H1 (cell line): ENCODE results near the gene RTN4RL2. TPM values are rescaled to one million over a fixed set of nuclear protein-coding genes. Genes with fewer than 3 reads are reported as not detected.

Experiments
- CTCF ChIA-PET: fragments of 300-600 bp; sonication (Branson Sonifier 250); formaldehyde crosslinking; loops from one replicate; lab custom pipeline; 2021; ENCODE audit not compliant: partially characterized antibody; lab: Charles Lee
- POLR2A ChIA-PET: fragments of 300-600 bp; sonication (Branson Sonifier 250); formaldehyde crosslinking; loops from one replicate; lab custom pipeline; 2021; ENCODE audit warnings: inconsistent platforms; ENCODE audit not compliant: partially characterized antibody; lab: Charles Lee
- DNase-seq, 2 experiments: peaks; one replicate each; pipeline versions ENCODE4 v3.0.0 to v3.0.0-alpha.2; 2010 to 2022; ENCODE audit warnings: low spot score in 2 of 2, low read depth in 1 of 2, mixed read lengths in 1 of 2
- FAIRE-seq: peaks from 2 replicates; lab custom pipeline; 2011; peaks lifted over from hg19 to GRCh38; lab: Jason Lieb, UNC
- H2AFZ ChIP-seq: 2 replicates; pipeline ENCODE4 v1.8.1; 2012; ENCODE audit warnings: low read length, inconsistent platforms
- H2AK5ac ChIP-seq: 2 replicates; pipeline ENCODE4 v1.6.1; 2013; ENCODE audit warnings: low read depth, low read length
- H2BK120ac ChIP-seq: replicated peaks from 2 replicates; pipeline ENCODE3; 2013; ENCODE audit warnings: low read depth, low read length, inconsistent platforms
- H2BK12ac ChIP-seq: 2 replicates; pipeline ENCODE4 v1.6.1; 2013; ENCODE audit warnings: low read depth, low read length
- H2BK15ac ChIP-seq: 2 replicates; pipeline ENCODE4 v1.6.1; 2013; ENCODE audit warnings: low read length
- H2BK20ac ChIP-seq: 2 replicates; pipeline ENCODE4 v1.6.1; 2013; ENCODE audit warnings: low read length
- H2BK5ac ChIP-seq: 2 replicates; pipeline ENCODE4 v1.6.1; 2013; ENCODE audit warnings: low read depth, low read length
- H3K14ac ChIP-seq: 2 replicates; pipeline ENCODE4 v1.6.1; 2013; ENCODE audit warnings: inconsistent platforms; ENCODE audit not compliant: insufficient read length
- H3K18ac ChIP-seq: 2 replicates; pipeline ENCODE4 v1.6.1; 2013; ENCODE audit warnings: low read length; ENCODE audit errors: extremely low read depth
- H3K23ac ChIP-seq: 2 replicates; pipeline ENCODE4 v1.6.1; 2013; ENCODE audit warnings: inconsistent platforms; ENCODE audit not compliant: insufficient read length
- H3K23me2 ChIP-seq: 2 replicates; pipeline ENCODE4 v1.6.1; 2013; ENCODE audit warnings: low read depth, low read length
- H3K27ac ChIP-seq: 2 replicates; pipeline ENCODE4 v1.6.1; 2011; ENCODE audit warnings: low read depth, low read length, inconsistent platforms
- H3K27me3 ChIP-seq, 4 experiments: replicated peaks in 1 of 4; 1 replicate in 1 of 4; 2 replicates in 3 of 4; pipeline versions ENCODE4 v1.6.1 to v1.8.1; 2011 to 2013; ENCODE audit warnings: low read length in 3 of 4, mild to moderate bottlenecking in 3 of 4, inconsistent platforms in 2 of 4, mixed read lengths in 2 of 4, moderate library complexity in 1 of 4; ENCODE audit not compliant: control insufficient read depth in 3 of 4, insufficient read depth in 3 of 4; ENCODE audit errors: extremely low read depth in 1 of 4
- H3K36me3 ChIP-seq, 4 experiments: 2 replicates each; pipeline versions ENCODE4 v1.6.1 to v1.8.1; 2011 to 2013; ENCODE audit warnings: mild to moderate bottlenecking in 4 of 4, low read length in 3 of 4, moderate library complexity in 2 of 4, control low read depth in 1 of 4, inconsistent platforms in 1 of 4; ENCODE audit not compliant: insufficient read depth in 4 of 4, control insufficient read depth in 2 of 4
- H3K4ac ChIP-seq: replicated peaks from 2 replicates; pipeline ENCODE3; 2013; ENCODE audit warnings: low read length, low read depth, mixed read lengths, inconsistent platforms; ENCODE audit not compliant: insufficient read length
- H3K4me1 ChIP-seq, 4 experiments: replicated peaks in 1 of 4; 1 replicate in 1 of 4; 2 replicates in 3 of 4; pipeline versions ENCODE4 v1.6.1 to v1.8.1; 2011 to 2013; ENCODE audit warnings: low read length in 3 of 4, inconsistent platforms in 2 of 4, mixed read lengths in 1 of 4; ENCODE audit not compliant: insufficient read depth in 4 of 4, control insufficient read depth in 3 of 4
- H3K4me2 ChIP-seq, 2 experiments: 2 replicates each; pipeline versions ENCODE4 v1.6.1 to v1.8.1; 2011 to 2013; ENCODE audit warnings: low read depth in 2 of 2, low read length in 2 of 2, control low read depth in 1 of 2, inconsistent platforms in 1 of 2, mild to moderate bottlenecking in 1 of 2; ENCODE audit not compliant: insufficient read depth in 1 of 2
- H3K4me3 ChIP-seq, 4 experiments: fragments of 200-600, 300-600 bp in 1 of 4; sonication (generic), shearing (Covaris generic), sonication (Bioruptor Twin) in 1 of 4; 2 replicates each; pipeline versions ENCODE4 v1.5.1 to v1.8.1; 2011 to 2016; ENCODE audit warnings: low read length in 4 of 4, low read depth in 3 of 4, control low read depth in 2 of 4, inconsistent platforms in 2 of 4, mild to moderate bottlenecking in 2 of 4, mixed read lengths in 1 of 4, moderate library complexity in 1 of 4; ENCODE audit not compliant: insufficient read depth in 2 of 4; ENCODE audit errors: extremely low read depth in 1 of 4
- H3K56ac ChIP-seq: replicated peaks from 2 replicates; pipeline ENCODE3; 2013; ENCODE audit warnings: low read depth, mild to moderate bottlenecking, mixed read lengths, low read length, inconsistent platforms; ENCODE audit not compliant: insufficient read length
- H3K79me1 ChIP-seq: 2 replicates; pipeline ENCODE4 v1.6.1; 2013; ENCODE audit warnings: low read depth, low read length, control low read depth
- H3K79me2 ChIP-seq, 2 experiments: 2 replicates each; pipeline versions ENCODE4 v1.6.1 to v1.8.1; 2012 to 2013; ENCODE audit warnings: low read length in 2 of 2, mild to moderate bottlenecking in 2 of 2, inconsistent platforms in 1 of 2; ENCODE audit not compliant: insufficient read depth in 2 of 2, control insufficient read depth in 1 of 2
- H3K9ac ChIP-seq, 4 experiments: replicated peaks in 1 of 4; 1 replicate in 1 of 4; 2 replicates in 3 of 4; pipeline versions ENCODE4 v1.6.1 to v1.8.1; 2011 to 2013; ENCODE audit warnings: low read depth in 3 of 4, low read length in 3 of 4, control low read depth in 2 of 4, mild to moderate bottlenecking in 2 of 4, moderate library complexity in 2 of 4, inconsistent platforms in 1 of 4; ENCODE audit errors: extremely low read depth in 1 of 4
- H3K9me3 ChIP-seq, 2 experiments: 2 replicates each; pipeline versions ENCODE4 v1.6.1 to v1.8.1; 2012 to 2013; ENCODE audit warnings: mild to moderate bottlenecking in 2 of 2, moderate library complexity in 2 of 2, control low read depth in 1 of 2, inconsistent platforms in 1 of 2, low read depth in 1 of 2, low read length in 1 of 2, mixed read lengths in 1 of 2; ENCODE audit not compliant: insufficient read depth in 2 of 2
- H4K20me1 ChIP-seq, 2 experiments: replicated peaks in 1 of 2; 2 replicates each; pipeline versions ENCODE3 to v1.8.1; 2011 to 2013; ENCODE audit warnings: inconsistent platforms in 2 of 2, low read length in 2 of 2, mild to moderate bottlenecking in 1 of 2; ENCODE audit not compliant: insufficient read depth in 2 of 2, control insufficient read depth in 1 of 2
- H4K5ac ChIP-seq: 2 replicates; pipeline ENCODE4 v1.6.1; 2013; ENCODE audit warnings: low read length, low read depth, mixed read lengths, inconsistent platforms; ENCODE audit not compliant: insufficient read length
- H4K8ac ChIP-seq: 2 replicates; pipeline ENCODE4 v1.8.0; 2013; ENCODE audit warnings: mild to moderate bottlenecking, moderate library complexity, low read length, inconsistent platforms; ENCODE audit not compliant: insufficient read depth; ENCODE audit errors: extremely low read depth
- H4K91ac ChIP-seq: replicated peaks from 2 replicates; pipeline ENCODE3; 2013; ENCODE audit warnings: low read length, mixed read lengths, inconsistent platforms; ENCODE audit not compliant: insufficient read length
- BRCA1 ChIP-seq: IDR thresholded peaks from 2 replicates; pipeline ENCODE4 v1.6.1; 2012; ENCODE audit warnings: low read depth, low read length, improper control_type of control experiment
- NRF1 ChIP-seq: IDR thresholded peaks from 2 replicates; pipeline ENCODE4 v1.6.1; 2011; ENCODE audit warnings: mild to moderate bottlenecking, low read depth, low read length, improper control_type of control experiment
- RXRA ChIP-seq: IDR thresholded peaks from 2 replicates; pipeline ENCODE4 v1.6.1; 2011; ENCODE audit warnings: low read depth, mild to moderate bottlenecking, low read length, moderate library complexity; ENCODE audit not compliant: insufficient read depth
- SP1 ChIP-seq: IDR thresholded peaks from 2 replicates; pipeline ENCODE4 v1.6.1; 2011; ENCODE audit warnings: low read depth, low read length
- SRF ChIP-seq: IDR thresholded peaks from 2 replicates; pipeline ENCODE4 v1.6.1; 2011; ENCODE audit warnings: mild to moderate bottlenecking, low read depth, low read length, moderate library complexity
- WGBS, 2 experiments: shearing (Covaris generic) in 1 of 2; methylation state at CpG; one replicate each; pipeline versions ENCODE4 v1.1.6 to v1.1.7; 2013 to 2015; ENCODE audit warnings: low lambda C conversion rate in 2 of 2, mixed read lengths in 2 of 2, inconsistent platforms in 1 of 2, low coverage in 1 of 2, missing lambda C conversion rate in 1 of 2; ENCODE audit not compliant: insufficient replicate concordance in 2 of 2, insufficient coverage in 1 of 2, insufficient read length in 1 of 2; ENCODE audit errors: extremely low coverage in 1 of 2, missing lambda C conversion rate in 1 of 2; 5-methylcytosine and 5-hydroxymethylcytosine counted together
- polyA plus RNA-seq, 7 experiments: library from polyadenylated mRNA; depleted of rRNA in 3 of 7; stranded (reverse) in 5 of 7; unstranded in 2 of 7; fragments of >200 nt in 5 of 7; fragments of 200-250 nt in 2 of 7; gene quantifications; 1 replicate in 5 of 7; 2 replicates in 1 of 7; 4 replicates in 1 of 7; pipeline versions ENCODE4 v1.2.1 to v1.2.3, GENCODE V29; 2011 to 2013; ENCODE audit warnings: missing spikeins in 2 of 7, mixed read lengths in 2 of 7
- total RNA-seq: library from RNA; stranded (reverse); fragmentation: NEBNext Ultra II Directional; extraction: Animal tissue kit (Norgen Biotek cat#: 25700); gene quantifications from 2 replicates; pipeline ENCODE4 v1.2.1, GENCODE V29; 2021

Gene RTN4RL2
- total and polyA plus RNA-seq, 2 of the 8 experiments (the other 6 are each of a cell fraction or from before 2014, with no cell fraction given) = 11.4 to 23.7 TPM

- Histone ChIP-seq H3K9me3 (no peaks in the 10 kb centered on the region), H4K91ac (no peak overlapping the region), H3K18ac (0 out of 2 replicates have a peak overlapping the region, but pooled peaks have one; percentile 87), H2BK5ac (no peak overlapping the region), H3K4ac (no peak overlapping the region), H3K79me2 (no peaks in the 10 kb centered on the region), H2BK120ac (no peak overlapping the region), H2BK15ac (no peak overlapping the region), H3K4me3 (peak overlapping the region in 1 of 4 experiments; percentile 57; a peak in 2 of 8 replicates), H4K5ac (no peak overlapping the region), H2BK12ac (peak overlapping the region; percentile 50; the same call in 1 of the 2 replicates), H3K4me2 (peak overlapping the region; percentile 52 to 73), H3K56ac (no peak overlapping the region), H2AFZ (no peak overlapping the region), H3K23ac (no peak overlapping the region), H3K23me2 (peaks cover 11% of the 10 kb centered on the region; the same call in 1 of the 2 replicates), H3K4me1 (peaks cover 6 to 30% (median 16%) of the 10 kb centered on the region in 4 experiments), H3K27me3 (peaks cover 0 to 35% (median 22%) of the 10 kb centered on the region in 4 experiments; a peak in 6 of 7 replicates), H3K79me1 (no peaks in the 10 kb centered on the region), H4K8ac (0 out of 2 replicates have a peak overlapping the region, but pooled peaks have one; percentile 88), H3K14ac (no peak overlapping the region), H3K9ac (peak overlapping the region in 2 of 4 experiments; percentile 42 to 50; a peak in 3 of 7 replicates), H2AK5ac (no peak overlapping the region), H2BK20ac (no peak overlapping the region), H3K36me3 (peaks cover 0 to 5% (median 0%) of the 10 kb centered on the region in 4 experiments; a peak in 1 of 8 replicates), H4K20me1 (peaks cover 4 to 7% of the 10 kb centered on the region in 2 experiments), H3K27ac (no peak overlapping the region)
- FAIRE-seq (no peak), DNase-seq (no peak)
- 55% methylated on average over 5 of the region's 5 CpGs; no CpG with 5 or more reads in 1 of the 2 experiments for WGBS, 2 experiments
- CTCF ChIA-PET = interaction anchor here (1.2 to 20.4 kb wide), 5 partner anchors 12 to 26 kb away, joined by 3 to 452 read pairs (median 8); partner anchors contain the start of gene RTN4RL2
- POLR2A ChIA-PET = interaction anchor here (1.3 to 11.2 kb wide), 3 partner anchors 13 to 134 kb away, joined by 5 to 141 read pairs (median 60); partner anchors contain the start of gene RTN4RL2
- TF ChIP-seq RXRA = no peak
- TF ChIP-seq SRF = no peak
- no peak for TF ChIP-seq BRCA1
- no peak for TF ChIP-seq SP1
- no peak for TF ChIP-seq NRF1
These were observed 15.3 kb downstream of the RTN4RL2 start for GRCh38 chr11:57475671-57476046.
